HT-29 (cell line): ENCODE measurements around the gene KCND2. TPM values are rescaled to one million over a fixed set of nuclear protein-coding genes. Genes with fewer than 3 reads are reported as not detected.

ENCODE experiments used
- DNase-seq: peaks from one replicate; pipeline ENCODE4 v3.0.0-alpha.2; 2015; ENCODE audit warnings: low spot score
- total RNA-seq: library from RNA; depleted of rRNA; stranded (reverse); fragments of >200 nt; shearing (Covaris generic); gene quantifications from 2 replicates; pipeline ENCODE4 v1.2.3, GENCODE V29; 2014

Gene KCND2
- total RNA-seq, 1 experiment from 2014 or later: not detected

GRCh38 chr7:120412139-120413050 is 139.4 kb downstream of the KCND2 start:
- no peak for DNase-seq

- DNase-seq: no peak
These were observed 140.2 kb downstream of the KCND2 start for GRCh38 chr7:120413164-120413563.

- DNase-seq: no peak
These were observed 144.4 kb downstream of the KCND2 start for GRCh38 chr7:120417244-120417979.

- no peak for DNase-seq
These were observed 148.2 kb downstream of the KCND2 start for GRCh38 chr7:120421151-120421651.

GRCh38 chr7:120431016-120431415 is 158.0 kb downstream of the KCND2 start:
- no peak for DNase-seq

GRCh38 chr7:120436487-120437060 is 163.6 kb downstream of the KCND2 start:
- DNase-seq: no peak

GRCh38 chr7:120441850-120442249 is 168.9 kb downstream of the KCND2 start:
- no peak for DNase-seq

GRCh38 chr7:120442838-120443237 is 169.9 kb downstream of the KCND2 start:
- no peak for DNase-seq

DNA sequence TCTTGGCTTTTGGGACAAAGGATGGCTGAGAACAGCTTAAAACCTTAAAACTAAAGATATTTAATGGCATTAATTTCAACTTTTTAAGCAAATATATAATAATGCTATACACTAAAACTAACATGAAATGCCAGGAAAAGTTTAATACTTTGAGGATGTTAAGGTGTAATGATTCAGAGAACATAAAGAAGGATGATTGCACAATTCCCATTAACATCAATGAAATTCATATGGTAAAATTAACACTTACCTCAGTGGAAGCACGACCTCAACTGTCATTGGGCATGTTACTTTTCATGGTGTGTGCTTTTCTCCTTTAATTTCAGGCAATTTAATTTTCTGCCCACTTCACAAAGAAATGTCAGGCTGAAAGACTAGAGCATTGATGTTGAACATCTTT is 171.7 kb downstream of the KCND2 start:
- no peak for DNase-seq

GRCh38 chr7:120445276-120445675 is 172.3 kb downstream of the KCND2 start:
- no peak for DNase-seq

- DNase-seq: no peak
These were observed 179.7 kb downstream of the KCND2 start for GRCh38 chr7:120452665-120453064.

GRCh38 chr7:120456699-120457098 is 183.7 kb downstream of the KCND2 start:
- no peak for DNase-seq

DNA sequence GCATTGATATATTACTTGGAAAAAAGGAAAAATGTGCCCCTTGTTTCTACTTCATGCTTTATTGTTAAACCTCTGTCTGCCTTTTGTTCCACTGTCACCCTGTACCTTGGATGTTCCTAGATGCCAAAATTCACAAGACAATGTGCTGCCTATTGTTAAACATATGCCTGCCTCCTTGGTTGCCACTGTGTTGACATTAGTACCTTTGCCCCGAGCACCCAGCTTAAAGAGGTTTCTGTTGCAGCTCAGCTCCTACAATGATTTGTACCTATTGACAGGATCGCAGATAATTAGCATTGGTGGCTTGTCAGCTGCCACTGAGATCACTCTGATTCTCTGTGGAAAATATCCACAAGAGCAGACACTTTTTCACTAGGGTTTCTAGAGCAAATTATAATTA is 188.0 kb downstream of the KCND2 start:
- no peak for DNase-seq

- DNase-seq: no peak
These were observed 190.0 kb downstream of the KCND2 start for GRCh38 chr7:120462991-120463390.

GRCh38 chr7:120464104-120464503 is 191.1 kb downstream of the KCND2 start:
- no peak for DNase-seq

DNA sequence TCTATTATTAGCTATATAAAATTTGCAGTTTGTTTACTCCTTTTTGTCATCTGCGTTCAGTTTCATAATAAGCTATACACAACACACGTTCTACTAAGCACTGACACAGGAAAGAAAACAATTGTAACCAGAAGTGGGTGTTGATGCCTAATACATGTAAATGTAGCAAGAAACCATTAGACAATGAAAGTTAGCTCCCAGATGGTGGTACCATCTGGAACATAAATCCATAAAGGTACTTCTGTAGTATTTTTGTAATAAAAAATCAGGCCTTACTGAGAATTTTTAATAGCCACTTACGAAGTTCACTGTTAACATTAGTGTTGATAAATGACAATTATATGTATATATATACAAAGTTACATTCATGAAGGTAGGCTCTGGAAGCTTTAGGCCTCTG is 194.7 kb downstream of the KCND2 start:
- no peak for DNase-seq

DNA sequence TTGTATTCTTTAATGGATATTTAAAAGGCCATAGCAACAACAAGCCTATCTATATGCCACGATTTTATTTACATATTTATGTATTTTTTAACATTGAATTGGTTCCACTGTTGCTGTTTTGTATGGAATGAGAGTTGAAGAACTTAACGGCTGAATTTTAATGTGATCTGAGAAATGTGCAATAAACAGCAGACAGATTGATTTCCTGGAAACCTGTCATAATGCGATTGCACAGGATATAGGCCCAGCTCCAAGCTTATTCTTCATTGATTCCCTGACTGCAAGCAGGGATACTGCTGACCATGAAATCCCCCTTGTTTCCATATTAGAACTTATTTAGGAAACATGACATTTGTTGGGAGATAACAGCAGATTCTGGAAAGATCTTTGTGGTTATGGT is 195.6 kb downstream of the KCND2 start:
- DNase-seq: no peak

GRCh38 chr7:120472892-120473291 is 199.9 kb downstream of the KCND2 start:
- no peak for DNase-seq

DNA sequence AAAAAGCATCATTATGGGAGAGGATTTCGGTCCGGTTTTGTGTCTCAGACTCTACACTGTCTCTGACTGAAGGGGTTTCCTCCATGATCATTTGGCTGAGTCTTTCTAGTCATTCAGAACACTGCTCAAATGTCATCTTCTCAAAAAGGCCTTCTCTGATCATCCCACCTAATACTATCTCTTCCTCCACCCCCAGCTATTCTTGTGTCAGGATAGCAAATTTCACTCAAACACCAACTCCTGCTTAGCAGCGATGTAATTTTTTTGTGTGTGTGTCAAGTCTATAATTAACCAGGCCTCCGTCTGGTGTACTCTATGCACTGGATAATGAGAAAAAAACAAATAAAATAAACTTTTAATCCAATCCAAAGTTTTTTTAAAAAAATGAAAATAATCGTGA is 200.4 kb downstream of the KCND2 start:
- no peak for DNase-seq

DNA sequence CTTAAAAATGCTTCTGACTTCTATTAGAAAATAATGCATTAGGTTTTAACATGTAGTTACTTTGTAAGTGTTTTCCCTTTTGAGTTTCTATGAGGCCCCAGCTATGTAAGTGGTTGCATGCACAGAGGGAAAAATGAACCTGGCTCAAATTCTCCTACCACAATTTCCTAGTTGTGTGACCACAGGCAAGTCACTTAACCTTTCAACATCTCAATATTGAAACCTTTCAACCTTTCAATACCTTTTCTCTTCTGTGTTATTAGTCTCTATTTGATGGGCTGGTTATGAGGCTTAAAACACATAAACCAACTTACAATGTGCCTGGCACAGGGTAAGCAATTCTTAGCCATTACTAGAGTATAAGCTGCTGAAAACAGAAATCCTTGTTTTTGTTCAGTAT is 203.0 kb downstream of the KCND2 start:
- DNase-seq: no peak

DNA sequence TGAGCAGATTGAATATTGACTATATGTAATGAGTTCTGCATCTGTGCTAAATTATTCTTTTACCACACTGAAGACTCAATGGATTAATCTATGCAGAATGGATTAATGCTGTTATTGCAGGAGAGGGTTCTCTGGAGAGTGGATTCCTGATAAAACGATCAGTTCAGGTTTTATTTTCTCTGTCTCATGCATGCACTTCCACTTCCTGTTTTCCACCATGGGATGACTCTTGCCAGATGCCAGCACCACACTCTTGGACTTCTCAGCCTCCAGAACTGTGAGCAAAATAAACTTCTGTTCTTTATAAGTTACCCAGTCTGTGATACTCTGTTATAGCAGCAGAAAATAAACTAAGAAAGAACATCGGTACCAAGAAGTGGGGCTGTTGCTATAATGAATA is 207.5 kb downstream of the KCND2 start:
- DNase-seq: no peak

- DNase-seq: no peak
These were observed 208.0 kb downstream of the KCND2 start for GRCh38 chr7:120480930-120481329.
